ACHN (cell line): ENCODE measurements around the gene FTSJ1.
"Not testable (repeated sequence)": the region's sequence is repeated elsewhere in the genome, so short reads cannot be mapped to it uniquely, and the experiment has no call there.

Experiments used
- DNase-seq: peaks from one replicate; pipeline ENCODE4 v3.0.0-alpha.2; 2015
- in situ Hi-C: cut with HindIII; loops from 2 replicates; pipeline ENCODE4 v1.10.0; 2017; ENCODE audit warnings: low sequenced_read_pairs, low pct_ligation_motif_present, low pct_unique_long_range_greater_than_20kb

The FTSJ1 gene

GRCh38 chrX:48514868-48515460 is 39.0 kb downstream of the FTSJ1 start:
- DNase-seq: no peak
- in situ Hi-C loops: no loop called here

DNA sequence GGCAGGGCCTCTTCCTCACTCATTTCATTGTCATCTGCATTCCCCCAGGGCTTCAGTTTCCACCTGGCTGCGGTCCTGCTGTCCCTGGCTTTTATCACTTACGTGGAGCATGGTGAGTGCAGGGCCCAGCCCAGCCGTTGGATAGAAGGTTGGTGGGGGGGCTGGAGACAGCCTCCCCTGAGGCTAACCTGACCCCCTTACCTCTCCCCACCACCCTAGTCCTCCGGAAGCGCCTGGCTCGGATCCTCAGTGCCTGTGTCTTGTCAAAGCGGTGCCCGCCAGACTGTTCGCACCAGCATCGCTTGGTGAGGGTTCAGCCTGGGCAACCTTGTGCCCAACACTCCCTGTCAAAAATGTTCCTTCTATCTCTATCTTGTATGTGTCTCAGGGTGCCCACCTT is 39.8 kb downstream of the FTSJ1 start:
- in situ Hi-C loops: no loop called here
- DNase-seq: no peak

GRCh38 chrX:48516285-48516684 is 40.3 kb downstream of the FTSJ1 start:
- DNase-seq: no peak
- in situ Hi-C loops: no loop called here

- in situ Hi-C loops: no loop called here
- DNase-seq: no peak
These were observed 41.0 kb downstream of the FTSJ1 start for GRCh38 chrX:48516987-48517386.

DNA sequence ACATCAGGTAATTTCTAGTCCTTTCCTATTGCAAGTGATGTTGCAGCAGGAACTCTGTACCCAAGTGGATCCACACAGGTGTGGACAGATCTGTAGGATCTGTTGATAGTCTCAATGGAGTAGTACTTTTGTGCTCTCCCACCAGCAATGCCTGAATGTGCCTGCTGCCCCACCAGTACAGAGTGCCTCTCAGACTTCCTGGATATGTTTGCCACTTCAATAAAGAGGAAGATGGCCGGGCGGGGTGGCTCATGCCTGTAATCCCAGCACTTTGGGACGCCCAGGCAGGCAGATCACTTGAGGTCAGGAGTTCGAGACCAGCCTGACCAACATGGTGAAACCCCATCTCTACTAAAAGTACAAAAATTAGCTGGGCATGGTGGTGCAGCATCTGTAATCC is 43.5 kb downstream of the FTSJ1 start:
- DNase-seq, in situ Hi-C loops: not testable (repeated sequence)

DNA sequence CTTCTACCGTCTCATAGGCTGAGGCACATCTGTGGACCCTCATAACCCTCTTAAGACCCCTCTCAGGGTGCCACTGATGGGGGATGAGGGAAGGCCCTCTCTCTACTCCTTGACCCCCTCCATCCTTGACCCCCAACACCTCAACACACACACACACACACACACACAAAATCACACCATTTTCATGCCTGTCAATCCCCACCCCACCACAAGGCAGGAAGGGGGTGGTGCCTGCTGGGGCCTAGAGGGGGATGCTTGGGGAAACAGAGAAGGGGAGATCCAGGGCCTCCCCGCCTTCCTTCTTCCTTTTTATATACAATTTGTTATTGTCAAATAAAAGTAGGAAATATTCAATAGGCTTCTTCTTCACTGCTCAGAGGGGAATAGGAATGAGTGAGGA is 44.5 kb downstream of the FTSJ1 start:
- in situ Hi-C loops: no loop called here
- DNase-seq: no peak

DNA sequence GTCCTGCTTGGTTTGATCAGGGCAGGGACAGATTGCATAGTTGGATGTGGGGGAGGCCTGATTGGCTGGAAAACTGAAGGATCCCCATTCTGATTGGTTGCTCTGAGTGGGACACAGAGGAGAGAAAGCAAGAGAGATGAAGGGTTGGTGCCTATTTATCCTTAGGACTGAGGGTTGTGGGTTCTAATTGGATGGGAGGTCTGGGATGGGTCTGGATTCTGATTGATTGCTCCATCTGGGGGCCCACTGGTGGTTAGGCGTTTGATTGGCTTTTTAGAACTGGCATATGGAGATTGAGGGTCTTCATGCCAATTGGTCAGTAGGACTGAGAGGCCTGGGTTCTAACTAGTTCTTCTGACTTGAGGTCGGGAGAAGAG is 45.0 kb downstream of the FTSJ1 start:
- DNase-seq: peak; percentile 9
- in situ Hi-C loops: no loop called here

DNA sequence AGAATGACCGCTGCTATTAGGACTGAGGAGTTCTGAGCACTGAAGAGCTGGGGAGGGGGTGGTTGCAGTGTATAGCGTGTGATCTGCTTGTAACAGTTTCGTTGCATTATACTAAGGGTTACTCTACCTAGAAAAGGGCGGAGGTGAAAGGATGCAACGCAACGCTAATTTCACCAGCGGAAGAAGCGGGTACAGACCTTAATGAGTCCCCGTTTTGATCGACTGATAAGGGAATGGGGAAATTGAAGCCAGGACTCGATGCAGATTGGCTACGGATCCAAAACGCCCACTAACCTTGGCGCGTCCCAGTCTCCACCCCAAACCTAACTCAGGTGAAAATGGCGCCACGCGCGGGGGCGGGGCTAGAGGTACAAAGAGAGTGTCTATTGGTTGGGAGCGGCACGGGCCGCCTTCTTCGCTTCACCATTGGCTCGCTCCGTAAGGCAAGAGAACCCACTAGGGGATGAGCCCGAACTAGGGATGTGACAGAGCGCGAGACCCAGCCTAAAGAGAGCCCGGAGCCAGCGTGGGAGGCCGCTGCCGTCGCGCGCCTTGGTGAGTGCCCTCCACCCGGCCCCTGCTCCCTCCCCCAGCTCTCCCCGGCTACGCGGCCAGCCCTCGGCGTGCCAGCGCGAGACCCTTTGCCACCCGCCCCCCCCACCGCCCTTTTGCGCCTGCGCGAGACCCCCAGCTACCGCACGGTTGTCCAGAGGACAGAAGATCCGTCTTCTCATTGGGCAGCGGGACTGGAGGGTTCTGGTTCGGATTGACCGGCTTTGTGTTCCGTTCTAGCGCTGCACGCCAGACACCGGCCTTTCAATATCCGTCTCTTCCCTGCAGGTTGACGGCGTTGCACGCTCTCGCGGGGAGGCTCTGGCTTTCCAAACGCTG is 45.6 kb downstream of the FTSJ1 start, which contains the start of gene EBP:
EBP (plus strand) TSS at position 456 of the 891 bp plus-strand sequence. CDS start 1,964 bp downstream, outside the sequence.
- DNase-seq: peak; percentile 88
- in situ Hi-C loops: no loop called here

- no peak for DNase-seq
- in situ Hi-C loops: no loop called here
These were observed 46.3 kb downstream of the FTSJ1 start for GRCh38 chrX:48522291-48522690.

- no peak for DNase-seq
- in situ Hi-C loops: no loop called here
These were observed 47.7 kb downstream of the FTSJ1 start for GRCh38 chrX:48523682-48524081.

DNA sequence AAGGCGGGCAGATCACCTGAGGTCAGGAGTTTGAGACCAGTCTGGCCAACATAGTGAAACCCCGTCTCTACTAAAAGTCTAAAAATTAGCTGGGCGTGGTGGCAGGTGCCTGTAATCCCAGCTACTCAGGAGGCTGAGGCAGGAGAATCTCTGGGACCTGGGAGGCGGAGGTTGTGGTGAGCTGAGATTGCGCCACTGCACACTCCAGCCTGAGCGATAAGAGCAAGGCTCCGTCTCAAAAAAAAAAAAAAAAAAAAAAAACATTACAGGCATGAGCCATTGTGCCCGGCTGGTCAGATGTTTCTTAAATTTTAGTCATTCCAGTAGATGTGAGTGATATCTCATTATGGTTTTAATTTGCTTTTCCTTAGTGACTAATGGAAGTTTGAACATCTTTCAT is 49.9 kb downstream of the FTSJ1 start:
- DNase-seq, in situ Hi-C loops: not testable (repeated sequence)

GRCh38 chrX:48530736-48531135 is 54.7 kb downstream of the FTSJ1 start:
- DNase-seq: no peak
- in situ Hi-C loops: no loop called here

DNA sequence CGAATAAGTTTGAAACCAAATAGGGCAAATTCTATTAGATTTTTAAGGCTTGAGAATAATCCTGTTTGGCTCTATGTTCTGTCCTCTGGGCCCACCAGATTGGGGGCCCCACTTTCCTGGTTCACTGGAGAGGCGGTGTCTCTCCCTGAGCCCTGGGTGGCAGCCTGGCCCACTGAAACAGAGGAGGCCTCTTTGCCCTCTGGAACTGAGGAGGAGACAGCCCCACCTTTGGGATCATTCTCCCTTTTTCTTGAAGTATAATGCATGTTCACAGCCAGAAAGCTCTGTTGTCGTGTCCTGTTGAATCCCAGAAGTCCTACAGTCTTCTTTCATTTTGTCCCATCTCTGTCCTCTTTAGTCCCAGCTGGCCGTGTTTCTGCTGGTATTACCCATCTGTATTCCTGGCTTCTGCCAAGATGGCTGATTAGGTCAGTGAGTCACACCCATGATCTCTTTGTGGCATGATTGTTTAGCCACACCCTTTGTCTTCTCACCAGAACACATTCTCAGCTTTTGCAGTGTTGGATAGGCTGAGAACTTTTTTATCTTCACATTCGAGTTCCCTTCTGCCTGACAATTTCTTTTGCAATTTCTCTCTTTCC is 55.5 kb downstream of the FTSJ1 start:
- peak; percentile 26 for DNase-seq
- in situ Hi-C loops: no loop called here

DNA sequence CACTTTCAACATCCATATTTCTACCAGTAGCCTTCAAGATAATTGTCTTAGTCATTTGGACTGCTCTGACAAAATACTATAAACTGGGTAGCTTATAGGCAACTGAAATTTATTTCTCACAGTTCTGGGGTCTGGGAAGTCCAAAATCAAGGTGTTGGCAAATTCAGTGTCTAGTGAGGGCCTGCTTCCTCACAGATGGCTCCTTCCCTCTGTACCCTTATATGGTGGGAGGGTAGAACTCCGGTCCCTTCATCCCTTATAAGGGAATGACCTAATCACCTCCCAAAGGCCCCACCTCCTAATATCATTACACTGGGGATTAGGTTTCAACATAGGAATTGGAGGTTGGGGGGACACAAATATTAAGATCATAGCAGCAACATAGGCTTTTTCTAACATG is 56.2 kb downstream of the FTSJ1 start:
- DNase-seq: no peak
- in situ Hi-C loops: no loop called here

DNA sequence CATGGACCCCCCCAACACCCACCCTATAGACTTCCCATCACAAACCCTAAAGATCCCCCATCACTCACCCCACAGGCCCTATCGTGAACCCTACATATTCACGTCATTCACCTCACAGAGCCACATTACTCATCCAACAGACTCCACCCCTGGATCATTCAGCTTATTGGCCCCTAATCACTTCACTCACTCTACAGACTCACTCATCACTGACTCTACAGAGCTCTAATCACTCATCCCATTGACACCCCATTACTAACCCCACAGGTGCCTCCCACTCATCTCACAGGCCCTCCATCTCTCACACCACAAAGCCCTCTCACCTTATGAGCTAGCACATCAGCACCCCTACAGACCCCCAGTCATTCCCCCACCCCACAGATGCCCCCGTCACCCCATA is 57.2 kb downstream of the FTSJ1 start:
- no peak for DNase-seq
- in situ Hi-C loops: no loop called here
